GM19023 (cell line): ENCODE data around the gene AHCYL2.
"Not testable (repeated sequence)": the region's sequence is repeated elsewhere in the genome, so short reads cannot be mapped to it uniquely, and the experiment has no call there.

Experiments
- ATAC-seq: cut with Tn5 transposase; IDR thresholded peaks from one replicate; pipeline ENCODE4 v1.9.1; 2021; ENCODE audit warnings: mild to moderate bottlenecking, moderate library complexity; ENCODE audit not compliant: unreplicated experiment

Gene AHCYL2

DNA sequence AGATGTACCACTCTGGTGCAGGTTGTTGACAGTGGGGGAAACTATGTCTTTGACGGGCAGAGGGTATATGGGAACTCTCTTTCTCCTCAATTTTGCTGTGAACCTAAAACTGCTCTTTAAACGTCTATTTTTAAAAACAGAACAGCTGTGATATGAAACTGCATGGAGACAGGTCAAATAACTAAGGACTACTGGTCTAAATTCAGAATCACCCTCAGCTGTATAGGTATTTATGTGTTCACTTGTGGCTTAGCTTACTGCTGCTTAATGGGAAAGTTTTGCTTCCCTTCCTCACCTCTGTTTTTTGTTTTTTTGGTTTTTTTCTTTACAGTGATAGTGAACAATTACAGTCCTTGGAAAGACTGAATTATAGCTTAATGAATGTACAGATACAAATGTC lies 122.5 kb downstream of the AHCYL2 start:
- no peak for ATAC-seq

GRCh38 chr7:129348023-129348740 lies 123.4 kb downstream of the AHCYL2 start:
- no peak for ATAC-seq

DNA sequence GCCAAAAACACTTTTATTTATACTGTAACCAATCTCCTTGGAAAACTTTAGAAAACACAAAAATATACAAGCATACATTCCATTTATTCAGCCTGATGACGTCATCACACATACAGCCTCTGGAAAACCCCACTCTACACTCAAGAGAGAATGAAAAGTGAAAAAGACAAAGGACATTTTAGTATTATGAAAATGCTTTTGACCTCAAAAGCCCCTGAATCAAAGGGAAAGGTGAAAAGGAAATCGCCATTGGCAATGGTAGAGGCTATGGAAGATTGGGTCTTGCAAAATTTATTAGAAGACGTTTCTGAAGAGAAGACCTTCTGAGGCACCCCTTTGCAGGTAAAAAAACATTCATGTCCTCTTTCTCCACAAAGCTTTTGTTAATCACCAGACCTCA lies 126.5 kb downstream of the AHCYL2 start:
- no peak for ATAC-seq

- ATAC-seq, result not testable (repeated sequence)
Observed at GRCh38 chr7:129353104-129353503, 128.3 kb downstream of the AHCYL2 start.

DNA sequence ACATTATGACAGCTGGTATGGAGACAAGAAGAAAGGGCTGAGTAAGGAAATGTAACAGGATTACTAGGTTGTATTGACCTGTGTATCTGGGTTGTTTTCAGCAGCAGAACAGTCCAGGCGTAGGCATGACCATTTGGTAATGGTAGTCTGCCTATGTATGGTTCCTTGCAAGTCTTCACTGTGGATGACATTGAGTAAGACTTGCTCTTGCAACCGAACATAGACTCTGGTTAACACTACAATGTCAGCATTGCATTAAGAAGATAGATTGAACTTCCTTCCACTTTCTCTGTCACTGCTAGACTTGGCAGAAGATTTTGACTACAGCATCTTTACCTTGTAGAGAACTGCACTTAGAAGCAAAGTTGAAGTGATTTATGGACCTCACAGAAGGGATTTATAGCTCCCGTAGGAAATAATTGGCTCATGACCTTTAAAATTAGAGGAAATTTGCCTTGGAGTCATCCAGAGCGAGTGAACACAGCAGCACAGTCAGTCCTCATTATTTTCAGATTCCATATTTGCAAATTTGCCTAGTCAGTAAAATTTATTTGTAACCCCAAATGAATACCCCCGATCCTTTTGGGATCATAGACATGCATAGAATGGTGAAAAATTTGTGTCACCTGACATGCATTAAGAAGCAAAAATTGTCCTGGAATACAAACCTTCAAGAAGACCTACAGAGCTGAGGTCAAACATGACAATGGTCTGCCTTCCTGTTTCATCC lies 129.8 kb downstream of the AHCYL2 start:
- no peak for ATAC-seq

DNA sequence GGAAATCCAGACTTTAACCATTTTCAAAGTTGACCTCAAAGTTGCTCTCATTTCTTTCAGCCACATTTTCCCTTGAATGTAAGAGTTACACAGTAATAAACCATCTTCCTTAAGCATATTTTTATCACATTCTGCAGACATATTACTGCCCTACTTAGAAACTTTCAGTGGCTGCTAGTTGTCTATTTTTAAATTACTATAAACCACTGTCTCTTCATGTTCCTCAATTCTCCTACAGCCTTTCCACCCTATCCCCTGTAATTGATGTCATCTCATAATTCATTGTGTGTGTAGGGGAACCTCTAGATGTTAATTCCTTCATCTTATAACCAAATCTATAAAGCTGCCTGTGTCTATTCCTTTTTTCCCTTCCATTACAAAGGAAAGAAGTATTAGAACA lies 131.3 kb downstream of the AHCYL2 start:
- ATAC-seq, result no peak

GRCh38 chr7:129359176-129359575 lies 134.3 kb downstream of the AHCYL2 start:
- no peak for ATAC-seq

DNA sequence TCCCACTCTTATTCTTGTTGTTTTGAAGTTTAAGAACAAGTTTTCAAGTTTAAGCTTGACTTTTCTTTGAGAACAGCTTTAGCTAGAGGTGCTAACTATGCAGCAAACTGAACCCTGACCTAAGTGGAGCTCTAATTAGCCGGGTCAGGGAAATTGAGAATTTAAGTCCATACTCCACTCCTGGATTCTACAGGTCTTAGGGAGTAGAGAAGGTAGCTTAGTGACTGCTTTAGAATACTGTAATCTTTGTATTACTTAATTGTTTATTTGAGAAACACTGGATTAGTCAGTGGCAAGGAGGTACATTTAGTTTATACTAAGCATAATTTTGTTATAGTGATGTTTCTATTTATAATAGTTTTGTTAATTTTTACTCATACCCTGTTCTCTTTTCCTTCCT lies 134.8 kb downstream of the AHCYL2 start:
- ATAC-seq, result no peak

- ATAC-seq, result no peak
Observed at GRCh38 chr7:129361771-129362170, 136.9 kb downstream of the AHCYL2 start.

GRCh38 chr7:129362496-129362895 lies 137.7 kb downstream of the AHCYL2 start:
- no peak for ATAC-seq

DNA sequence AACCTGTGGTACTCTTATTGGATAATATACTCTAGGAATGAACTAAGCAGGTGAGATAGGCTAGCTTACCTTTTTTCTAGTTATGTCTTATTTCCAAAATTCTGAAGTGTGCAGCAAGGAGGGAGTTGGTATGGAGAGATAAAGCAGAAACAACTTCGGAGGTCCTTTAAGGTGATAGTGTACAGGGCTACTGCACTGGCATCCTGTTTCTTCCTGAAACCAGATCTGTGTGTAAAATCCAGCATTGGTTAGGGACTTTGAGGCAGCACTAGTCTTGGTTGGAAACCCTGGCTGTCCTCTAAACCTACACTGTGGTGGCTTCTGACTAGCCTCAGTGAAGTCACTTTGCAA lies 142.5 kb downstream of the AHCYL2 start:
- ATAC-seq, result no peak

DNA sequence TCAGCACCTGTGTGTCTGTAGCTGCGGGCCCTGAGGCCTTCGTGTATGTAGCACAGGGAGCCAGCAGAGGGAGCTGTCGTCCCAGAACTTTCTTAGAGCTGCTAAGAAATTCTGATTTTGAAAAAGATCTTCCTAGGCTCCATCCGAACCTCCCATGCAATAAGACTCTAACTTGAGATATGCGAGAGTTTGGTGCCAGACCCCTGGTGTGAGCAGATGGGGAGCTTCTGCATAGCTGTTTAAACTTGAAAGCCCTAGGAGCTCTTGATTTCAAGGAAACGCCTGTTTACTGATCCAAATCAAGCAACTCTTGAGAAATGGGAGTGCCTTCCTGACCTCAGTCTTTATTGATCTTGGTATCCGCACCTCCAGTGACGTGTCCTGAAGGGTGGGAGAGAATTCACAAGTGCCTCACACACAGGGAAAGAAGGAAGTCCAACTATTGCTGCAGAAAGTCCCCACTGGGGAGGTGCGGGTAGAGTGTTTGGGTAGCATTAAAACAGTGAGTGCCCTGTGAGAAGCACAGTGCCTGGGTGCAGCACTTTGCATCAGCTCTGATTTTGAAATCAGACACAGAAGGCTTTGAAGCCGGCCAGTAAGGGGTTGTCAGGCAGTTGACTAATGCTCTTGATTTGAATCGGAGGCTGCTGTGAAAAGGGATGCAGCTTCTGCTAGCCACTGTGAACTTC lies 143.0 kb downstream of the AHCYL2 start:
- ATAC-seq, result peak; percentile 69

GRCh38 chr7:129368389-129368986 lies 143.7 kb downstream of the AHCYL2 start:
- ATAC-seq, result peak; percentile 36

DNA sequence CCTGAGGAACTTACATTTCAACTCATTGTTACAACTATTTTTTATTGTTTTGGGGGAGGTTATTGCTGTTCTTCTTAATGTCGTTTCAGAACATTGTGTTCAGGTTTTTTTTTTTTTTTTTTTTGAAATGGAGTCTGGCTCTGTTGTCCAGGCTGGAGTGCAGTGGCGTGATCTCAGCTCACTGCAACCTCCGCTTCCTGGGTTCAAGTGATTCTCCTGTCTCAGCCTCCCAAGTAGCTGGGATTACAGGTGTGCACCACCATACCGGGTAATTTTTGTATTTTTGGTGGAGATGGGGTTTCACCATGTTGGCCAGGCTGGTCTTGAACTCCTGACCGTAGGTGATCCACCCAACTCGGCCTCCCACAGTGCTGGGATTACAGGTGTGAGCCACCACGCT lies 144.6 kb downstream of the AHCYL2 start:
- ATAC-seq, result not testable (repeated sequence)

- no peak for ATAC-seq
Observed at GRCh38 chr7:129370812-129371211, 146.0 kb downstream of the AHCYL2 start.

- no peak for ATAC-seq
Observed at GRCh38 chr7:129371487-129371886, 146.7 kb downstream of the AHCYL2 start.

- ATAC-seq, result no peak
Observed at GRCh38 chr7:129373651-129374428, 149.0 kb downstream of the AHCYL2 start.

DNA sequence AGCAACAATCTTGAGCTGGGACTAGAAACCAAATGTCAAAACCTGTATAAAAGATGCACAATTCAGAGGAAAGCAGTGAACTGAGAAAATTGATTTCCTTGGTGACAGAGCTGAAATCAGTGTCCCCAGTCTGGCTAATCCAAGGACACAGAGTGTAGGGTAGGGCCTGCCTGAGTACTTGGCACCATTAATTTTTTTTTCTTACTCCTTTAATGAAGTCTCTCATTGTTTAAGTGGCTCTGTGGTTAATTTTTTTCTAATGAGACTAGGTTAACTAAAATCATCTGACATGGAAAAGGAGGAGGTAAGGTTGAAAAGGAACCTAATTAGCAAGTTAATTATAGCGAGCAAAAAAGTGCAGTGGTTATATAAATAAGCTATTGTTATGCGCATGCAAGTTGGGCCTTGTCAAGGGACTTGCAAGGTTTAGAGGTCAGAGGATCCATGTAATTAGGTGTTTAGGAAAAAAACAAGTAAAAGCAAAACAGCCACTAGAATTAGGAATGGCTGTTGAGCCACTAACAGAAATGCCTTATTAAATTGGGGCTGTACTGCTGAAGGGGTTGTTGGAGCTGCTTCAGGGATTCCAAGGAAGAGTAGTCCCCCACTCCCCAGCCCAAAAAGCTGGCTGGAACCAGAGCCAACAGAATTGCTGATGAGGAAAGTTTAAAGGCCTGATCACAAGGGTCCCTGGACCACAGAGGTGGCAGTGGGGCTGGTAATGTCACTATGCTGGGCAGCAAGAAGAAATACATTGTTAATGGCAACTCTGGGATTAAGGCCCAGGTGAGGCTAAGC lies 150.5 kb downstream of the AHCYL2 start:
- ATAC-seq, result no peak

- ATAC-seq, result no peak
Observed at GRCh38 chr7:129376076-129376777, 151.4 kb downstream of the AHCYL2 start.
